PC-3 (cell line): ENCODE measurements around the gene RCAN1. TPM values are rescaled to one million over a fixed set of nuclear protein-coding genes. Genes with fewer than 3 reads are reported as not detected.
"Not testable (repeated sequence)": the region's sequence is repeated elsewhere in the genome, so short reads cannot be mapped to it uniquely, and the experiment has no call there.

Experiments
- ATAC-seq: fragments of 200-7000 bp; cut with Tn5 transposase; 2 replicates; pipeline ENCODE4 v1.9.1; 2020; ENCODE audit warnings: mild to moderate bottlenecking, moderate library complexity
- BruUV-seq: library from RNA; stranded (reverse); fragments of 400-500 nt; replicated peaks from 2 replicates; lab custom pipeline; 2021; lab: Mats Ljungman, UMichigan
- CTCF ChIA-PET: fragments of 300-600 bp; sonication (Branson Sonifier 250); formaldehyde crosslinking; loops from one replicate; lab custom pipeline; 2022; ENCODE audit warnings: antibody characterized with exemption; lab: Charles Lee
- POLR2A ChIA-PET: fragments of 300-600 bp; sonication (Branson Sonifier 250); formaldehyde crosslinking; loops from one replicate; lab custom pipeline; 2022; ENCODE audit warnings: antibody characterized with exemption; ENCODE audit not compliant: unreplicated experiment; lab: Charles Lee
- DNase-seq: peaks from one replicate; pipeline ENCODE4 v3.0.0-alpha.2; 2015
- H2AFZ ChIP-seq: fragments of 300-600 bp; sonication (generic); 2 replicates; pipeline ENCODE4 v1.6.0; 2016; ENCODE audit warnings: antibody characterized with exemption, low read length
- H3F3A ChIP-seq: fragments of 300-600 bp; sonication (generic); one replicate; pipeline ENCODE4 v1.6.0; 2017; ENCODE audit warnings: antibody characterized with exemption, low read length, control low read depth, mild to moderate bottlenecking; ENCODE audit not compliant: unreplicated experiment
- H3K27ac ChIP-seq: fragments of 300-600 bp; sonication (generic); 2 replicates; pipeline ENCODE4 v1.5.1; 2016; ENCODE audit warnings: mild to moderate bottlenecking, low read length
- H3K27me3 ChIP-seq: fragments of 300-600 bp; sonication (generic); 2 replicates; pipeline ENCODE4 v1.6.1; 2016; ENCODE audit warnings: low read length, mixed read lengths
- H3K36me3 ChIP-seq: fragments of 300-600 bp; sonication (generic); 2 replicates; pipeline ENCODE4 v1.6.1; 2016; ENCODE audit warnings: low read depth, mixed run types, low read length, mixed read lengths
- H3K4me1 ChIP-seq: fragments of 300-600 bp; sonication (generic); 2 replicates; pipeline ENCODE4 v1.5.1; 2016; ENCODE audit warnings: low read length; ENCODE audit not compliant: insufficient read depth
- H3K4me2 ChIP-seq: fragments of 300-600 bp; sonication (generic); 2 replicates; pipeline ENCODE4 v1.6.0; 2016; ENCODE audit warnings: low read length
- H3K4me3 ChIP-seq: fragments of 300-600 bp; sonication (generic); 2 replicates; pipeline ENCODE4 v1.5.1; 2016; ENCODE audit warnings: mild to moderate bottlenecking, low read length, mixed read lengths
- H3K79me2 ChIP-seq: fragments of 300-600 bp; sonication (generic); 2 replicates; pipeline ENCODE4 v1.6.1; 2017; ENCODE audit warnings: low read length, mixed read lengths
- H3K9ac ChIP-seq: fragments of 300-600 bp; sonication (generic); 2 replicates; pipeline ENCODE4 v1.6.0; 2016; ENCODE audit warnings: mild to moderate bottlenecking, low read length
- H3K9me2 ChIP-seq: fragments of 300-600 bp; sonication (generic); replicated peaks from 2 replicates; pipeline ENCODE4 v1.6.1; 2016; ENCODE audit warnings: mixed run types, low read length, mixed read lengths
- H3K9me3 ChIP-seq: fragments of 300-600 bp; sonication (generic); 2 replicates; pipeline ENCODE4 v1.6.1; 2016; ENCODE audit warnings: low read length, mixed read lengths
- H4K20me1 ChIP-seq: fragments of 300-600 bp; sonication (generic); 2 replicates; pipeline ENCODE4 v1.6.1; 2016; ENCODE audit warnings: low read length, mixed read lengths
- CTCF ChIP-seq: fragments of 300-600 bp; sonication (generic); conservative IDR thresholded peaks from 2 replicates; pipeline ENCODE4 v1.5.1; 2017; ENCODE audit warnings: antibody characterized with exemption, low read depth, mild to moderate bottlenecking, low read length
- EZH2 ChIP-seq: fragments of 300-600 bp; sonication (generic); IDR thresholded peaks from one replicate; pipeline ENCODE4 v1.6.1; 2017; ENCODE audit warnings: antibody characterized with exemption, mild to moderate bottlenecking, low read length; ENCODE audit not compliant: unreplicated experiment
- EZH2phosphoT487 ChIP-seq: fragments of 300-600 bp; sonication (generic); IDR thresholded peaks from 2 replicates; pipeline ENCODE4 v1.6.1; 2018; ENCODE audit warnings: mild to moderate bottlenecking, antibody characterized with exemption, low read length, borderline replicate concordance
- intact Hi-C: fragments of 100-400 bp; cut with micrococcal nuclease; formaldehyde crosslinking; loops from 2 replicates; pipeline ENCODE4 v1.9.0; 2023
- total RNA-seq: library from RNA; depleted of rRNA; stranded (reverse); fragments of >200 nt; gene quantifications from 2 replicates; pipeline ENCODE4 v1.2.3, GENCODE V29; 2014

The RCAN1 gene
- total RNA-seq, 1 experiment from 2014 or later: 26.2 TPM

DNA sequence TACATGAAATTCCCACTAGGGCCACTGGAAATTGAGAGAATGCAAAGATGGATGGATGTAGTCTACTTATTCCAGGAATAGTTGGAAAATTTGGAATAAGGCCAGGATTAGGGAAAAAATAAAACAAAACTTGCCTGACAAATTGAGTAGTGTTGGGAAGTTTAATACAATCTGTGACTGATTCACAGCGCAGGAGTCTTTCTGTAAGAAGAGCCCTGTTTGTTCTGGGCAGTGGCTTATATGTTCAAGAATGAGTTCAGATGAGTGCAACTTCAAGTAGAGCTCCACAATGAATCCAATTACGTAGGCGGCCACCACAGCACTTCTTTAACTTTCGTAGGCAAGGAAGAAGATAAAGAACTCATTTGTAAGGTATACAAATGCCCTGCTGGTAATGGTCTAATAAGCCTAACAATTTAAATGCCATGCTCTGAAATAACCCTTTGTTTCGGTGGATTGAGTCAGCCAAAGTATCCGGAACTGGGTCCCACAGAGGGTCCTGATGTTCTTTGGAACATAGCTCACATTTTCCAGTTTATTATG is 55.8 kb downstream of the RCAN1 start:
- BruUV-seq: no TSS peak
- Histone ChIP-seq H3K9me3 (no peaks in the 10 kb centered on the region), H4K20me1 (no peaks in the 10 kb centered on the region), H3K27ac (no peak overlapping the region), H3K4me2 (no peak overlapping the region), H3K9ac (no peak overlapping the region), H2AFZ (no peak overlapping the region), H3F3A (no peaks in the 10 kb centered on the region), H3K4me3 (no peak overlapping the region), H3K4me1 (peaks cover 2% of the 10 kb centered on the region), H3K79me2 (no peaks in the 10 kb centered on the region), H3K36me3 (peaks cover 4% of the 10 kb centered on the region; the same call in 1 of the 2 replicates), H3K27me3 (no peaks in the 10 kb centered on the region), H3K9me2 (no peaks in the 10 kb centered on the region)
- ChIA-PET CTCF (no interaction called here), POLR2A (no interaction called here)
- TF ChIP-seq EZH2 (no peak), EZH2phosphoT487 (no peak), CTCF (no peak)
- intact Hi-C loops: no loop called here
- DNase-seq (no peak), ATAC-seq (no peak)

GRCh38 chr21:34558166-34558565 is 56.7 kb downstream of the RCAN1 start:
- ChIA-PET POLR2A (no interaction called here), CTCF (no interaction called here)
- DNase-seq (no peak), ATAC-seq (no peak)
- no peak overlapping the region for H3K9ac ChIP-seq
- no TSS peak for BruUV-seq
- H3F3A ChIP-seq: no peaks in the 10 kb centered on the region
- TF ChIP-seq EZH2 (no peak), CTCF (no peak), EZH2phosphoT487 (no peak)
- H3K9me2 ChIP-seq: no peaks in the 10 kb centered on the region
- intact Hi-C loops: no loop called here
- no peaks in the 10 kb centered on the region for H4K20me1 ChIP-seq
- no peaks in the 10 kb centered on the region for H3K27me3 ChIP-seq
- no peaks in the 10 kb centered on the region for H3K9me3 ChIP-seq
- peaks cover 12% of the 10 kb centered on the region for H3K4me1 ChIP-seq
- H3K36me3 ChIP-seq: peaks cover 4% of the 10 kb centered on the region; the same call in 1 of the 2 replicates
- H2AFZ ChIP-seq: no peak overlapping the region
- H3K79me2 ChIP-seq: no peaks in the 10 kb centered on the region
- H3K4me3 ChIP-seq: no peak overlapping the region
- no peak overlapping the region for H3K4me2 ChIP-seq
- H3K27ac ChIP-seq: no peak overlapping the region

GRCh38 chr21:34557261-34557660 is 57.7 kb downstream of the RCAN1 start:
- CTCF ChIA-PET: no interaction called here
- POLR2A ChIA-PET: no interaction called here
- no peaks in the 10 kb centered on the region for H4K20me1 ChIP-seq
- H3F3A ChIP-seq: no peaks in the 10 kb centered on the region
- H3K27me3 ChIP-seq: no peaks in the 10 kb centered on the region
- peaks cover 4% of the 10 kb centered on the region; the same call in 1 of the 2 replicates for H3K36me3 ChIP-seq
- no peak overlapping the region for H3K4me2 ChIP-seq
- H3K9me2 ChIP-seq: no peaks in the 10 kb centered on the region
- intact Hi-C loops: no loop called here
- H3K9ac ChIP-seq: no peak overlapping the region
- DNase-seq (no peak), ATAC-seq (no peak)
- H2AFZ ChIP-seq: no peak overlapping the region
- no peak overlapping the region for H3K4me3 ChIP-seq
- BruUV-seq: no TSS peak
- TF ChIP-seq CTCF (no peak), EZH2phosphoT487 (no peak), EZH2 (no peak)
- H3K27ac ChIP-seq: no peak overlapping the region
- H3K79me2 ChIP-seq: no peaks in the 10 kb centered on the region
- H3K4me1 ChIP-seq: peaks cover 21% of the 10 kb centered on the region
- H3K9me3 ChIP-seq: no peaks in the 10 kb centered on the region

- H3K27ac ChIP-seq, DNase-seq, H4K20me1 ChIP-seq, ATAC-seq, H3F3A ChIP-seq, H3K4me2 ChIP-seq, H3K79me2 ChIP-seq, H3K9me3 ChIP-seq, POLR2A ChIA-PET, H3K9me2 ChIP-seq, H3K36me3 ChIP-seq, intact Hi-C loops, H3K4me3 ChIP-seq, H3K27me3 ChIP-seq, H3K9ac ChIP-seq, H2AFZ ChIP-seq, BruUV-seq: not testable (repeated sequence)
- CTCF ChIA-PET: interaction anchor here (0.6 kb wide), 1 partner anchor 1879 kb away, joined by 4 read pairs; no protein-coding TSS in a partner anchor
- peaks cover 31% of the 10 kb centered on the region for H3K4me1 ChIP-seq
Measured at GRCh38 chr21:34554670-34555069, 60.2 kb downstream of the RCAN1 start.
